HepG2 (cell line): ENCODE measurements around the gene ARMH3. TPM values are rescaled to one million over a fixed set of nuclear protein-coding genes. Genes with fewer than 3 reads are reported as not detected.

ENCODE experiments used
- ASH2L ChIP-seq: fragments of 300-600, 200-600 bp; sonication (generic); IDR thresholded peaks from 2 replicates; pipeline ENCODE4 v1.7.0; 2017; ENCODE audit warnings: low read depth, mild to moderate bottlenecking, moderate library complexity, mixed read lengths, low read length; ENCODE audit not compliant: insufficient read length
- ATF4 ChIP-seq, 2 experiments: fragments of 450-650 bp in 1 of 2; sonication (generic) in 1 of 2; formaldehyde crosslinking; IDR thresholded peaks; 2 replicates each; pipeline versions ENCODE4 v1.5.0 to v1.8.0; 2020 to 2022; ENCODE audit warnings: mild to moderate bottlenecking in 1 of 2, missing genetic modification reagents in 1 of 2
- CBFB ChIP-seq: sonication (generic); formaldehyde crosslinking; IDR thresholded peaks from 2 replicates; pipeline ENCODE4 v1.4.0; 2020; ENCODE audit warnings: missing genetic modification reagents
- DMAP1 ChIP-seq: IDR thresholded peaks from 2 replicates; pipeline ENCODE4 v1.6.1; 2016
- E2F1 ChIP-seq: sonication (generic); formaldehyde crosslinking; IDR thresholded peaks from 2 replicates; pipeline ENCODE4 v1.5.0; 2020; ENCODE audit warnings: missing genetic modification reagents
- HNF4A ChIP-seq: sonication (generic); formaldehyde crosslinking; IDR thresholded peaks from 2 replicates; pipeline ENCODE4 v1.4.0; 2020; ENCODE audit warnings: missing genetic modification reagents
- KAT8 ChIP-seq: IDR thresholded peaks from 2 replicates; pipeline ENCODE4 v1.6.1; 2016; ENCODE audit warnings: missing genetic modification reagents, missing compliant biosample characterization
- KMT2A ChIP-seq: sonication (generic); formaldehyde crosslinking; IDR thresholded peaks from 2 replicates; pipeline ENCODE4 v1.4.0; 2020; ENCODE audit warnings: missing genetic modification reagents
- MAZ ChIP-seq, 2 experiments: sonication (generic) in 1 of 2; formaldehyde crosslinking in 1 of 2; IDR thresholded peaks; 2 replicates each; pipeline versions ENCODE4 v1.5.0 to v1.6.1; 2012 to 2020; ENCODE audit warnings: low read depth in 2 of 2, mild to moderate bottlenecking in 2 of 2, borderline replicate concordance in 1 of 2, improper control_type of control experiment in 1 of 2, low read length in 1 of 2, missing genetic modification reagents in 1 of 2, moderate library complexity in 1 of 2
- MED13 ChIP-seq: sonication (generic); formaldehyde crosslinking; IDR thresholded peaks from 2 replicates; pipeline ENCODE4 v1.5.0; 2020; ENCODE audit warnings: missing genetic modification reagents
- ONECUT2 ChIP-seq: sonication (generic); formaldehyde crosslinking; IDR thresholded peaks from 2 replicates; pipeline ENCODE4 v1.4.0; 2020; ENCODE audit warnings: missing genetic modification reagents
- POGZ ChIP-seq: sonication (generic); formaldehyde crosslinking; IDR thresholded peaks from 2 replicates; pipeline ENCODE4 v1.4.0; 2020; ENCODE audit warnings: mild to moderate bottlenecking, missing genetic modification reagents
- POLR2G ChIP-seq: fragments of 200-400 bp; formaldehyde crosslinking; IDR thresholded peaks from 2 replicates; pipeline ENCODE4 v1.6.1; 2018; ENCODE audit warnings: mild to moderate bottlenecking, low read depth, low read length, moderate library complexity
- SIX4 ChIP-seq: sonication (generic); formaldehyde crosslinking; IDR thresholded peaks from 2 replicates; pipeline ENCODE4 v1.4.0; 2020; ENCODE audit warnings: missing genetic modification reagents
- SP4 ChIP-seq: sonication (generic); formaldehyde crosslinking; IDR thresholded peaks from 2 replicates; pipeline ENCODE4 v1.8.1; 2023; ENCODE audit warnings: mild to moderate bottlenecking, missing genetic modification reagents
- SRF ChIP-seq: IDR thresholded peaks from 2 replicates; pipeline ENCODE4 v1.6.1; 2011; ENCODE audit warnings: mild to moderate bottlenecking, low read depth, low read length, moderate library complexity
- TARDBP ChIP-seq: sonication (generic); formaldehyde crosslinking; IDR thresholded peaks from 2 replicates; pipeline ENCODE4 v1.8.0; 2022; ENCODE audit warnings: mild to moderate bottlenecking, missing genetic modification reagents
- TBX2 ChIP-seq: sonication (generic); formaldehyde crosslinking; IDR thresholded peaks from 2 replicates; pipeline ENCODE4 v1.5.0; 2020; ENCODE audit warnings: missing genetic modification reagents, mild to moderate bottlenecking, borderline replicate concordance
- THAP11 ChIP-seq: IDR thresholded peaks from 2 replicates; pipeline ENCODE4 v1.6.1; 2016; ENCODE audit warnings: missing biosample characterization, missing genetic modification reagents
- ZBTB38 ChIP-seq: sonication (generic); formaldehyde crosslinking; IDR thresholded peaks from 2 replicates; pipeline ENCODE4 v1.5.1; 2020; ENCODE audit warnings: mild to moderate bottlenecking, missing genetic modification reagents
- ZBTB7B ChIP-seq: sonication (generic); formaldehyde crosslinking; IDR thresholded peaks from 2 replicates; pipeline ENCODE4 v1.4.0; 2020; ENCODE audit warnings: missing genetic modification reagents
- ZNF136 ChIP-seq: sonication (generic); formaldehyde crosslinking; IDR thresholded peaks from 2 replicates; pipeline ENCODE4 v1.8.1; 2022; ENCODE audit warnings: low read depth, mild to moderate bottlenecking, moderate library complexity, missing genetic modification reagents
- ZNF615 ChIP-seq: sonication (generic); formaldehyde crosslinking; IDR thresholded peaks from 2 replicates; pipeline ENCODE4 v1.5.0; 2020; ENCODE audit warnings: mild to moderate bottlenecking, missing genetic modification reagents, borderline replicate concordance
- polyA plus RNA-seq, 8 experiments: library from polyadenylated mRNA; depleted of rRNA in 3 of 8; stranded (reverse) in 7 of 8; unstranded in 1 of 8; fragments of >200 nt; fragmentation: Illumina TruSeq in 4 of 8; extraction: Trizol in 4 of 8; gene quantifications; 2 replicates each; pipeline versions ENCODE4 v1.2.1 to v1.2.3, GENCODE V29; 2011 to 2016; ENCODE audit warnings: low read depth in 4 of 8, missing spikeins in 1 of 8, mixed read lengths in 1 of 8; ENCODE audit not compliant: insufficient read depth in 1 of 8
- total RNA-seq, 5 experiments: library from RNA; depleted of rRNA; stranded (reverse); fragments of >200 nt; fragmentation: Illumina TruSeq; extraction: Trizol; gene quantifications; 2 replicates each; pipeline ENCODE4 v1.2.3, GENCODE V29; 2016; ENCODE audit warnings: low read depth in 1 of 5
- TF ChIP-seq, protein P1 (sequence below): sonication (generic); formaldehyde crosslinking; IDR thresholded peaks from 2 replicates; pipeline ENCODE4 v1.4.0; 2020; ENCODE audit warnings: missing genetic modification reagents
- TF ChIP-seq, protein P2 (sequence below): sonication (generic); formaldehyde crosslinking; IDR thresholded peaks from 2 replicates; pipeline ENCODE4 v1.8.1; 2023; ENCODE audit warnings: mild to moderate bottlenecking, missing genetic modification reagents

The ARMH3 gene
- total and polyA plus RNA-seq, 2 of the 13 experiments (the other 11 are each of a cell fraction or from before 2014, with no cell fraction given) = 8.4 to 16.9 TPM

DNA sequence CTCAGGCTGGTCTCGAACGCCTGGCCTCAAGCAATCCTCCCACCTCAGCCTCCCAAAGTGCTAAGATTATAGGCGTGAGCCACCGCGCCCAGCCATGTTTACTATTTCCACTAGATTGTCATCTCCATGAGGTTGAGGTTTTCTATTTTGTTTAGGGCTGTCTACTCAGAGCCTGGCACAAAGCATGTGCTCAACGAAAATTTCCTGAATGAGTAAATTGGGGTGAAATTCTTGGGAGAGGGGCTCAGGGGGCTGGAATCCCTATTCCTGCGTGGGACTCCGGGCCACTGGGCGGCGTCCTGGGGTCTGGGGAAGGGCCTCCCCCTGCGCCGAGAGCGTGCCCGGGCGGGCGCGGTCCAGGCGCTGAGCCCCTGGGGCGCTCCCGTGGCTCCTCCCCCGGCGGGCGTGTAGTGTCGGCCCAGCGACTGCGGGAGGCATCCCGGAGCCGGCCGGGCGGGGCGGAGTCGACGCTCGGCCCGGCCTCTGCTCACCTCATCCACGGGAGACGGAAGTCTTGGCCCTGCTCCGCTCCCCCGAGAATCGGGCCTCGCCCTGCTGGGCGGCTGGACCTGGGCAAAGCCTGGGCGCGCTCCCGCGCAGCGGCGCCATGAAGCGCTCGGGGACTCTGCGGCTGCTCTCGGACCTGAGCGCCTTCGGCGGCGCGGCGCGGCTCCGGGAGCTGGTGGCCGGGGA is 9.0 kb upstream of the ARMH3 start, which contains the start of gene HPS6 (continued):
- TF ChIP-seq ZBTB7B (CRISPR knock-in tag) (no peak; the same call in 1 of the 2 replicates), HNF4A (CRISPR knock-in tag) (no peak), KMT2A (peak; percentile 81), ZBTB38 (CRISPR knock-in tag) (peak; percentile 68), ZNF136 (CRISPR knock-in tag) (peak; percentile 64; the same call in 1 of the 2 replicates), POLR2G (peak; percentile 94), MAZ (IDR thresholded peaks at IDR 0.05; ENCODE audit: borderline replicate concordance, low read depth, low read length) (no peak; the same call in 1 of the 2 replicates), MAZ (CRISPR knock-in tag; IDR thresholded peaks at IDR 0.05; ENCODE audit: low read depth) (peak; percentile 60; the same call in 1 of the 2 replicates), ZNF615 (CRISPR knock-in tag) (no peak), SIX4 (CRISPR knock-in tag) (no peak; the same call in 1 of the 2 replicates), ATF4 (CRISPR knock-in tag; IDR thresholded peaks at IDR 0.05) (0 out of 4 replicates have a peak, but pooled peaks of 1 of the 2 experiments have one; percentile 1), THAP11 (CRISPR knock-in tag) (peak; percentile 90), POGZ (CRISPR knock-in tag) (peak; percentile 65), MED13 (no peak), TBX2 (CRISPR knock-in tag) (peak; percentile 72), ONECUT2 (CRISPR knock-in tag) (no peak), SP4 (CRISPR knock-in tag) (peak; percentile 80), KAT8 (CRISPR knock-in tag) (peak; percentile 91), SRF (no peak), TARDBP (CRISPR knock-in tag) (no peak), DMAP1 (CRISPR knock-in tag) (no peak), E2F1 (peak; percentile 54; the same call in 1 of the 2 replicates), CBFB (CRISPR knock-in tag) (no peak), ASH2L (peak; percentile 71)
- TF ChIP-seq, protein P1, sequence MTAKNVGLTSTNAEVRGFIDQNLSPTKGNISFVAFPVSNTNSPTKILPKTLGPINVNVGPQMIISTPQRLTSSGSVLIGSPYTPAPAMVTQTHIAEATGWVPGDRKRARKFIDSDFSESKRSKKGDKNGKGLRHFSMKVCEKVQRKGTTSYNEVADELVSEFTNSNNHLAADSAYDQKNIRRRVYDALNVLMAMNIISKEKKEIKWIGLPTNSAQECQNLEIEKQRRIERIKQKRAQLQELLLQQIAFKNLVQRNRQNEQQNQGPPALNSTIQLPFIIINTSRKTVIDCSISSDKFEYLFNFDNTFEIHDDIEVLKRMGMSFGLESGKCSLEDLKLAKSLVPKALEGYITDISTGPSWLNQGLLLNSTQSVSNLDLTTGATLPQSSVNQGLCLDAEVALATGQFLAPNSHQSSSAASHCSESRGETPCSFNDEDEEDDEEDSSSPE (CRISPR knock-in tag) = 0 out of 2 replicates have a peak, but pooled peaks have one; percentile 34
- TF ChIP-seq, protein P2, sequence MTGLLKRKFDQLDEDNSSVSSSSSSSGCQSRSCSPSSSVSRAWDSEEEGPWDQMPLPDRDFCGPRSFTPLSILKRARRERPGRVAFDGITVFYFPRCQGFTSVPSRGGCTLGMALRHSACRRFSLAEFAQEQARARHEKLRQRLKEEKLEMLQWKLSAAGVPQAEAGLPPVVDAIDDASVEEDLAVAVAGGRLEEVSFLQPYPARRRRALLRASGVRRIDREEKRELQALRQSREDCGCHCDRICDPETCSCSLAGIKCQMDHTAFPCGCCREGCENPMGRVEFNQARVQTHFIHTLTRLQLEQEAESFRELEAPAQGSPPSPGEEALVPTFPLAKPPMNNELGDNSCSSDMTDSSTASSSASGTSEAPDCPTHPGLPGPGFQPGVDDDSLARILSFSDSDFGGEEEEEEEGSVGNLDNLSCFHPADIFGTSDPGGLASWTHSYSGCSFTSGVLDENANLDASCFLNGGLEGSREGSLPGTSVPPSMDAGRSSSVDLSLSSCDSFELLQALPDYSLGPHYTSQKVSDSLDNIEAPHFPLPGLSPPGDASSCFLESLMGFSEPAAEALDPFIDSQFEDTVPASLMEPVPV (CRISPR knock-in tag) = 0 out of 2 replicates have a peak, but pooled peaks have one; percentile 5
